HG02642 (cell line): ENCODE results near the gene AP2S1.
A peak's percentile ranks its signal among the peaks of the same experiment; 100 is the strongest.
"Not testable (repeated sequence)": the region's sequence is repeated elsewhere in the genome, so short reads cannot be mapped to it uniquely, and the experiment has no call there.

Source experiments
- ATAC-seq: cut with Tn5 transposase; IDR thresholded peaks from one replicate; pipeline ENCODE4 v1.9.1; 2021; ENCODE audit warnings: mild to moderate bottlenecking; ENCODE audit not compliant: unreplicated experiment, poor library complexity

AP2S1 gene

DNA sequence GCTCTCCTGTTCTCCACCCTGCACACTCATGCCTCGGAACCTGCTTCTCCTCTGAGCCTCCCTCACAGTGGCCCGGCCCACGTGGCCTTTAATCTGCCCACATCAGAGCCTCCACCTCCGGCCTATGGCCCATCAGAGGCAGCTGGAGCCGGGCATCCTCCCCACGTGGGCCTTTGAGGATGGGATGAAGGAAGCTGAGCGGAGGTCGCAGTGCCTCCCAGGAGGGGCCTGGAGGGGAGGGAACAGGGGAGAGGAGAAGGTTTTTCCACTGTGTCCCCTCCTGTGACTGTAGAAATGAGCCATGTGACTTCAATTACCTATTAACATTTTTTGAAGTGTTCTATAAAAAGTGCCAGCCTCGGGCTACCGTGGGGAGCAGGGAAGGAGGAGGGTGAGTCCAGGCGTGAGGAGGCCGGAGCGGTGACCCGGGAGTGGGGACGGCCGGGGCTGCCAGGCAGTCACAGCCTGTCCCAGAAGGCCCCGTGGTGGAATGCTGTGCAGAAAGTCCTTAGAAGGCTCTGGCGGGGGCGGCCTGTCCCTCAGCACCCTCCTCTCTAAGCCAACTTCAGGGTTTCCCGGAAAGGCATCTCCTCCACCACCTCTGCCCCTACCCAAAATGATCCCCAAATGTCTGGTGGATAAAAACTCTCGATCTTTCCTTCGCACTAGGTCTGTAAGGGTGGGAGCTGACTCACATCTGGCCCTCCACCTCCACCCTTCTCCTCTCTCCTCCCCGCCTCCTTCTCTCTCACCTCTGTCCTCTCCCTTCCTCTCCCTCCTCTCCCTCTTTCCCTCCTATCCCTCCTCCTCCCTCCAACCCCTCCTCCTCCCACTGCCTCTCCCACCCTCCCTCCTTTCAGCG is 37.4 kb downstream of the AP2S1 start:
- no peak for ATAC-seq

- no peak for ATAC-seq
These were observed 40.9 kb downstream of the AP2S1 start for GRCh38 chr19:46809534-46810272.

- ATAC-seq: no peak
These were observed 44.0 kb downstream of the AP2S1 start for GRCh38 chr19:46806656-46807055.

- ATAC-seq: not testable (repeated sequence)
These were observed 46.2 kb downstream of the AP2S1 start for GRCh38 chr19:46804432-46804831.

DNA sequence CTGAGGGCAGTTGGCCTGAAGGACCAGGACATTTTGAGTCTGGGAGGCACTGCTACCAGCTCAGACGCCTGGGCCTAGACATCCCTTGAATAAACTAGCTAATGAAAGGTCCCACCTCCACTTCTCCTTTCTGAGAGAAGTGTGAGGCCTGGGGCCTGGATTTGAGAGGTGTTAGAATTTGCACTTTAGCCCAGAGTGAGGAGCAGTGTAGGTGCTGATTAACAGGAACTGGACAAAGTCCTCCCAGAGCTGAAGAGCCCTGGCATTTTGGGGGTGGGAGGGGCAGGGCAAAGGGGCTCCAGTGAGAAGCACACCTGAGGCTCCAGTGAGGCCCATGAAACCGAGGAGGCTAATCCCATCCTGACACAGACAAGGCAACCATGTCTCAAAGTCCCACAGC is 47.1 kb downstream of the AP2S1 start:
- no peak for ATAC-seq

- ATAC-seq: no peak
These were observed 48.5 kb downstream of the AP2S1 start for GRCh38 chr19:46802152-46802551.

GRCh38 chr19:46798713-46799112 is 51.9 kb downstream of the AP2S1 start:
- no peak for ATAC-seq

DNA sequence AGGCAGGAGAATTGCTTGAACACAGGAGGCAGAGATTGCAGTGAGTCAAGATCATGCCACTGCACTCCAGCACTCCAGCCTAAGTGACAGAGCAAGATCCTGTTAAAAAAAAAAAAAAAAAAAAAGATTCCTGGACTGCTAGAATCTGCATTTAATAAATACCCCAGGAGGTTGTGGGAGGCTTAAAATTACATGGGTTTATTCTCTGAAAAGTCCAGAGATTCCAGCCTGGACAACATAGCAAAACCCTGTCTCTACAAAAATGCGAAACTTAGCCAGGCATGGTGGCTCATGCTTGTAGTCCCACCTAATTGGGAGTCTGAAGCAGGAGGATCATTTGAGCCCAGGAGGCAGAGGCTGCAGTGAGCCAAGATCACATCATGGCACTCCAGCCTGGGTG is 52.8 kb downstream of the AP2S1 start:
- ATAC-seq: no peak

- ATAC-seq: no peak
These were observed 58.7 kb downstream of the AP2S1 start for GRCh38 chr19:46791944-46792343.

DNA sequence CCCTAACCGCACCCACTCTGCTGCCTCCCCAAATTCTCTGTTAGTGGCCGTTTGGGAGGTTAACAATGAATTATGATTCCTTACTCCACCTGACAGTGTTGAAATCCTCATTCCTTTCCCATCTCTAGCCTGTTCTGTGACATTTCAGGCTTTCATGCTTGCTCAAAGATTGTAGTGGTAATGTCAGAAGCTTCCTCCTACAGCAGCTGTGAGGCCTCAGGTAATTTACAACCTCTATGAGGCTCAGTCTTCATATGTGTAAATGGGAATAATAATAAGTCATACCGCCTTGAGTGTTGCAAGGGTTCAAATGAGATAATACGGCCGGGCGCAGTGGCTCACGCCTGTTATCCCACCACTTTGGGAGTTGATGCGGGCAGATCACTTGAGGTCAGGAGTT is 61.3 kb downstream of the AP2S1 start:
- no peak for ATAC-seq

- no peak for ATAC-seq
These were observed 61.7 kb downstream of the AP2S1 start for GRCh38 chr19:46788968-46789338.

GRCh38 chr19:46788262-46788967 is 62.2 kb downstream of the AP2S1 start, which contains the start of gene SLC1A5:
Gene SLC1A5, minus strand, starts transcription at chr19:46788594. Its CDS starts 629 bp downstream, at chr19:46787965.
- peak; percentile 65 for ATAC-seq
